ENCODE results near the gene RPRD1B. TPM values are rescaled to one million over a fixed set of nuclear protein-coding genes. Genes with fewer than 3 reads are reported as not detected.
"Not testable (repeated sequence)": the region's sequence is repeated elsewhere in the genome, so short reads cannot be mapped to it uniquely, and the experiment has no call there.

The RPRD1B gene
- total RNA-seq, 1 donor from 2014 or later = 46.3 TPM

GRCh38 chr20:38075161-38075998 is 41.8 kb downstream of the RPRD1B start:
- DNase-seq = peak; percentile 54

- no peak for DNase-seq
Measured at GRCh38 chr20:38076548-38076947, 43.0 kb downstream of the RPRD1B start.

GRCh38 chr20:38078084-38078483 is 44.5 kb downstream of the RPRD1B start:
- no peak for DNase-seq

- no peak for DNase-seq
Measured at GRCh38 chr20:38079353-38079752, 45.8 kb downstream of the RPRD1B start.

- peak; percentile 49 for DNase-seq
Measured at GRCh38 chr20:38081575-38081974, 48.0 kb downstream of the RPRD1B start.

GRCh38 chr20:38082894-38083293 is 49.3 kb downstream of the RPRD1B start:
- DNase-seq = no peak

GRCh38 chr20:38083338-38084048 is 49.9 kb downstream of the RPRD1B start:
- no peak for DNase-seq

GRCh38 chr20:38084425-38084951 is 50.9 kb downstream of the RPRD1B start:
- peak; percentile 70 for DNase-seq

- peak; percentile 25 for DNase-seq
Measured at GRCh38 chr20:38085026-38085425, 51.5 kb downstream of the RPRD1B start.

GRCh38 chr20:38089500-38089899 is 56.0 kb downstream of the RPRD1B start:
- DNase-seq = no peak

- no peak for DNase-seq
Measured at GRCh38 chr20:38090061-38090460, 56.5 kb downstream of the RPRD1B start.

GRCh38 chr20:38091441-38092216 is 58.1 kb downstream of the RPRD1B start:
- DNase-seq = no peak

- no peak for DNase-seq
Measured at GRCh38 chr20:38092260-38092857, 58.8 kb downstream of the RPRD1B start.

GRCh38 chr20:38092915-38093314 is 59.4 kb downstream of the RPRD1B start:
- DNase-seq = no peak

- DNase-seq = no peak
Measured at GRCh38 chr20:38093641-38094077, 60.1 kb downstream of the RPRD1B start.

GRCh38 chr20:38094373-38094891 is 60.9 kb downstream of the RPRD1B start:
- DNase-seq = no peak

- no peak for DNase-seq
Measured at GRCh38 chr20:38095017-38095686, 61.6 kb downstream of the RPRD1B start.

GRCh38 chr20:38098952-38099351 is 65.4 kb downstream of the RPRD1B start:
- DNase-seq = no peak

GRCh38 chr20:38102206-38102605 is 68.7 kb downstream of the RPRD1B start:
- not testable (repeated sequence) for DNase-seq

GRCh38 chr20:38104285-38104684 is 70.7 kb downstream of the RPRD1B start:
- no peak for DNase-seq

- no peak for DNase-seq
Measured at GRCh38 chr20:38106461-38106860, 72.9 kb downstream of the RPRD1B start.

All from tongue (tissue), 2 donors.